ENCODE results near the gene DNAAF2.
"Not testable (repeated sequence)": the region's sequence is repeated elsewhere in the genome, so short reads cannot be mapped to it uniquely, and the experiment has no call there.

Gene DNAAF2, protein sequence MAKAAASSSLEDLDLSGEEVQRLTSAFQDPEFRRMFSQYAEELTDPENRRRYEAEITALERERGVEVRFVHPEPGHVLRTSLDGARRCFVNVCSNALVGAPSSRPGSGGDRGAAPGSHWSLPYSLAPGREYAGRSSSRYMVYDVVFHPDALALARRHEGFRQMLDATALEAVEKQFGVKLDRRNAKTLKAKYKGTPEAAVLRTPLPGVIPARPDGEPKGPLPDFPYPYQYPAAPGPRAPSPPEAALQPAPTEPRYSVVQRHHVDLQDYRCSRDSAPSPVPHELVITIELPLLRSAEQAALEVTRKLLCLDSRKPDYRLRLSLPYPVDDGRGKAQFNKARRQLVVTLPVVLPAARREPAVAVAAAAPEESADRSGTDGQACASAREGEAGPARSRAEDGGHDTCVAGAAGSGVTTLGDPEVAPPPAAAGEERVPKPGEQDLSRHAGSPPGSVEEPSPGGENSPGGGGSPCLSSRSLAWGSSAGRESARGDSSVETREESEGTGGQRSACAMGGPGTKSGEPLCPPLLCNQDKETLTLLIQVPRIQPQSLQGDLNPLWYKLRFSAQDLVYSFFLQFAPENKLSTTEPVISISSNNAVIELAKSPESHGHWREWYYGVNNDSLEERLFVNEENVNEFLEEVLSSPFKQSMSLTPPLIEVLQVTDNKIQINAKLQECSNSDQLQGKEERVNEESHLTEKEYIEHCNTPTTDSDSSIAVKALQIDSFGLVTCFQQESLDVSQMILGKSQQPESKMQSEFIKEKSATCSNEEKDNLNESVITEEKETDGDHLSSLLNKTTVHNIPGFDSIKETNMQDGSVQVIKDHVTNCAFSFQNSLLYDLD

DNA sequence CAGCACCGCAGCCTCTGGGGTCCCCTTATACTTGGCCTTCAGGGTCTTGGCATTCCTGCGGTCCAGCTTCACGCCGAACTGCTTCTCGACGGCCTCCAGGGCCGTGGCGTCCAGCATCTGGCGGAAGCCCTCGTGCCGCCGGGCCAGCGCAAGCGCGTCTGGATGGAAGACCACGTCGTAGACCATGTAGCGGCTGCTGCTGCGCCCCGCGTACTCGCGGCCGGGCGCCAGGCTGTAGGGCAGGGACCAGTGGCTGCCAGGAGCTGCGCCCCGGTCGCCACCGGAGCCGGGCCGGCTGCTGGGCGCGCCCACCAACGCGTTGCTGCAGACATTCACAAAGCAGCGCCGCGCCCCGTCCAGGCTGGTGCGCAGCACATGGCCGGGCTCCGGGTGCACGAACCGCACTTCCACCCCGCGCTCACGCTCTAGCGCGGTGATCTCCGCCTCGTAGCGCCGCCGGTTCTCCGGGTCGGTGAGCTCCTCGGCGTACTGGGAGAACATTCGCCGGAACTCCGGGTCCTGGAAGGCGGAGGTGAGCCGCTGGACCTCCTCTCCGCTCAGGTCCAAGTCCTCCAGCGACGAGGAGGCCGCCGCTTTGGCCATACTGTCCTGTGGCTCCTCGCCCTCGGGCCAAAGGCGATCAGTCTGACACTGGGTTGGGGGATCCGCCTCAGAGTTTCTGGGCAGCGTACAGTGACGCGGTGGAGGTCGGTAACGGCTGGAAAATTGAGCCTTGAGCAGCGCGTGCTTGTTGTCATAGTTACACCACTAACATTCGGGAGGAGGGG lies at the start of gene DNAAF2:
Gene DNAAF2 (minus strand): TSS at position 698 of the 788 bp plus-strand sequence. CDS start 95 bp downstream, at position 603.
- DNase-seq, result peak; percentile 58

DNA sequence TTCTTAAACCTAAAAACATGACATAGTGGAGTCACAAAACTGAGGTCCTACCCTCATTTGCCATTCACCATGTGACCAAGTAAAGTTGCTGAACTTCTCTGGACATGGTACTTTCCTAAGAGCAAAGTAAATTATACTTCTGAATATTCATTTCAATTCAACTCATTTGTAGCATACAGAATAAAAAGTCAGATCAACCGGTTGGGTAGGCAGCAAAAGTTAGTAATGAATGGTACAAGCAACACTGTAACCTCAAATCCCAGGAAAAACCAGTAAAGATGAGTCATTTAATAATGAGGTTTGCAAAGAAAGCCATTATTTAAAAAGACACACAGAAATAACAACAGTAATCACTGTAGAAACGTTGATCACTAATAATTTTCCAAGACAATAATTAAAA lies 44.2 kb upstream of the DNAAF2 start:
- DNase-seq, result no peak

DNA sequence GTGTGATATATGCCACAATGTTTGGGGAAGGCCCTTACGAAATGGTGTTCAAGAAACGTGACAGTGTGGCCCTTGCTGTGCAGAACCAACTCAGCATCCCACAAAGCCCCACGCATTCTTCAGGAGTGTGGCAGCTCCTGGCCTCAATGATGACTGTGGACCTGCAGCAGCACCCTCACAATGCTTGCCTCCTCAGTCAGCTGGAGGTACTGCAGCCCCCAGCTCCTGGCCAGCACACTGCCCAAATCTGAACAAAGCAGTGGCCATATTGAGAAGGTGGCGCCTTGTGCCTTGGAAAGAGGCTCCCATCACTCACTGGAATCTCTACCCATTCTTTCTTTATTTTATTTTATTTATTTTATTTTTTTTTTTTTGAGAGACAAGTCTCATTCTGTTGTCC lies 42.6 kb upstream of the DNAAF2 start:
- DNase-seq, result no peak

DNA sequence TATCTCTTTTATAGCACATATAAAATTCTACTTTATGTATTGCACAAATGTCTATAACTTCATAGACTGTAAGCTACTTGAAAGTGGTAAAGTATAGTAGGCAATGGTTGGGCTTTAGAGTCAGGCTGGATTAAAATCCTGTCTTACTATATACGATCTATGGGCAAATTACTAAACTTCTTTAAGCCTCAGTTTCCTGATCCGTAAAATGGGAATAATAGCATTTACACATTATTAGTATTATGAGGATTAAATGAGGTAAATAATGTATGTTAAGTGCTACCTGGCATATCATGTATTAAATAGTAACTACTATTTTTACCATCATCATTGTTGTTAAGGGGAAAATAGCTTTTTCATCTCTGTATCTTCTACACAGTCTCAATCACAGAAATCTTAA lies 38.5 kb upstream of the DNAAF2 start:
- no peak for DNase-seq

DNA sequence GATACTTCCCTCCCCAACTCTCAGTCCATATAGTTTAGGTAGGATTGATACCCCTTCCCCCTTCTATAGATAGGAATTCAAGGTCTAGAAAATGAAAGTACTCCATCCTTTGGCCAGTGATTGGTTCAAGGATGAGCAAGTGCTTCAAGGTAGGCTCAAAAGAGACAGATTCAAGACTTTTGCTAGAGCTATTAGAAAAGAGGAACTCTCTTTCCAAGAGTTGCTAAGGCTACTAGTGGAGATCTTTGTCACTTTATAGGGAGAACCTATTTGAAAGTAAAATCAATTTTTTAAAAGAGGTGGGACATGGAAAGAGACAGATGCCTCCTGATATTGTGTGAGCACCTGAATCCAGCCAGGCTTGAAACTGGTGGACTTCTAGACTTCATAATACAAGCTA lies 35.4 kb upstream of the DNAAF2 start:
- DNase-seq, result no peak

DNA sequence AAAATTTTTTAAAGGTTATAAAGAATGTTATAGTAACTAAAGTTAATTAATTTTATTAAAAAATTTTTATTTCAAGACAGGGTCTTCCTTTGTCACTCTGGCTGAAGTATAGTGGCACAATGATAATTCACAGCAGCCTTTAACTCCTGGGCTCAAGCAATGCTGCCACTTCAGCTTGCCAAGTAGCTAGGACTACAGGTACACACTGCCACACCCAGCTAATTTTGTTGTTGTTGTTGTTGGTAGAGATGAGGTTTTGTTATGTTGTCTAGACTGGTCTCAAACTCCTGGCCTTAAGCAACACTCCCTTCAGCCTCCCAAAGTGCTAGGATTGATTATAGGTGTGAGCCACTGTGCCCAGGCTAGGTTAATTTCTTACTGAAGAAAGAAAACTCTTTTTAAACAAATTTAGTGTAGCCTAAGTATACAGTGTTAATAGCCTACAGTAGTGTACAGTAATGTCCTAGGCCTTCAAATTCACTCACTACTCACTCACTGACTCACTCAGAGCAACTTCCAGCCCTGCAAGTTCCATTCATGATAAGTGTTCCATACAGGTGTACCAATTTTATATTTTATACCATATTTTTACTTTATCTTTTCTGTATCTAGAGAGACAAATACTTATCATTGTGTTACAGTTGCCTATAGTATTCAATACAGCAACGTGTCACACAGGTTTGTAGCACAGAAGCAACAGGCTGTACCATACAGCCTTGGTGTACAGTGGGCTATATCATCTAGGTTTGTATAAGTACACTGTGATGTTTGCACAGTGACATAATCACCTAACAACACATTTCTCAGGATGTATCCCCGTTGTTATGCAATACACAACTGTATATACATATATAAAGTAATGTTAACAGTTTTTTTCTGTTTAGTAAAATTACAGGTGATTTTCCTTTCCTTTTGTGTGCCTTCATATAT lies 24.7 kb upstream of the DNAAF2 start:
- DNase-seq, result no peak

DNA sequence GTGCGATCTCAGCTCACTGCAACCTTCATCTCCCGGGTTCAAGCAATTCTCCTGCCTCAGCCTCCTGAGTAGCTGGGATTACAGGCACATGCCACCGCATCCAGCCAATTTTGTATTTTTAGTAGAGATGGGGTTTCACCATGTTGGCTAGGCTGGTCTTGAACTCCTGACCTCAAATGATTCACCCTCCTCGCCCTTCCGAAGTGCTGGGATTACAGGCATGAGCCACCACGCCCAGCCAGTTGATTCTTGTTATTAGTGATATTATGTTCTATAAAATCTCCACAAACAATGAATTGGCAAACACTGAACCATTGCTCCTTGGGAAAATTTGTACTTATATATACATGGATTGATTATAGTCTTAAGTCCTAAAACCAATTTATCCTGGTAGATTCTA lies 22.5 kb upstream of the DNAAF2 start:
- not testable (repeated sequence) for DNase-seq

DNA sequence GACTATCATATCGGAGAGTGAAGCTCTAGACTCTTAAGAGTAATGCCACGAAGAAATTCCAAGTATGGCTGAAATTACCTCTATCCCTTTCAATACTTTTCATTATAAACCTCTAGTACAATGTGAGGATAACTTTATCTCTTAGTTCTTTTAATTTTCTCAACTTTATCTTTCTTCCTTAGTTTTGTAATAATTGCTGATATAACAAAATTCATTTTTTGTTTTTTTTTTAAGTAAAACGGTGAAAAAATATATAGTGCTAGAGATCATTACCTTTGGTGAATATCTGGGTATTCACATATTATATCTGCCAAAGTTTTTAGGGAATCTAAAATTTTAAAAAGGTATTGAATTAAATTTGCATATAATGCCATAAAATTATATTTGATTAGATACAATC lies 19.5 kb upstream of the DNAAF2 start:
- DNase-seq, result no peak

DNA sequence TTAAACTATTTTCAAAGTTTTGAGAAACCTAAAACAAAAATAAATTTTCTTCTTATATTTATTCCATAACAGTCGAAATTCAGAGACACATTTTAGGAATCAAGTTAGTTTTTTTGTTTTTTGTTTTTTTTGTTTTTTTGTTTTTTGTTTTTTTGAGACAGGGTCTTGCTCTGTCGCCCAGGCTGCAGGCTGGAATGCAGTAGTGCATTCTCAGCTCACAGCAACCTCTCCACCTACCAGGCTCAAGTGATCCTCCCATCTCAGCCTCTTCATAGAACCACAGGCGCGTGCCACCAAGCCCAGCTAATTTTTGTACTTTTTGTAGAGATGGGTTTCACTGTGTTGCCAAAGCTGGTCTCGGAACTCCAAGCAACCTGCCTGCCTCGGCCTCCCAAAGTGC lies 18.5 kb upstream of the DNAAF2 start:
- DNase-seq, result no peak

DNA sequence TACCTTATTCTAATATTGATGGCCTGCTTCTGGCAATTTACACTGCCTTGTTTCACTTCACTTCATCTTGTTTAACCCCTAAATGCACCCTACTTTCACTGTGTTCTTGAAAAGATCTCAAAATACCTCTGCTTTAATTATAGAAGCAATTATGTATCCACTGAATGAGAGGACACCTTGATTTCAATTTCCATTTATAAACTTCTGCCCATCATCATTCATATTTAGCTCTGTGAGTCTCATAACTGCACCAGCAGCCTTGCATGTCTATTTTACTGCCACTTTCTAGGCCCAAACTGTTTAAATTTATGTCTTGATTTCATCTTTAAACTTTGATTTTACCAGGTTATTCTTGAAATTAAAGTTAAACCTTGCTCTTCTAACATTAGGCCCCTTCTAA lies 7.1 kb upstream of the DNAAF2 start:
- no peak for DNase-seq

DNA sequence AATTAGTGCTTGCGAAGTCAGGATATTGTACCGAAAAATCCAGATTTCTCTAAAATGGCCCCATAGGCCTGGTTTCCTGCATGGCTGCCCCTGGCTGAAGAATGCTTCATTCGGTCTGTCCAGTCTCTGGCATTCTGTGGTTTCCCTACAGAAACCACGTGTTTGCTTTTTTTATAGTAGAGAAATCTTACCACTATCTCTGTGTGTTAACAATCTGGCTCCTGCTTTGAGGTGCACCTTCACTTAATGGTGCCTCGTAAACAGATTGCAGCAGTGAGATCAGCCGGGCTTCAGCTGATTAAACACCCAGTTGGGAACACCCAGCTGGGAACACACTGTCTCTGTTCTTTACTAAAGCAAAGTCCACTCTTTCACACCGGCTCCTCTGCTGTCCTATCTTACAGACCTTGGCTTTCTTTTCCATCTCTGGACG lies 6.7 kb upstream of the DNAAF2 start:
- DNase-seq, result no peak

DNA sequence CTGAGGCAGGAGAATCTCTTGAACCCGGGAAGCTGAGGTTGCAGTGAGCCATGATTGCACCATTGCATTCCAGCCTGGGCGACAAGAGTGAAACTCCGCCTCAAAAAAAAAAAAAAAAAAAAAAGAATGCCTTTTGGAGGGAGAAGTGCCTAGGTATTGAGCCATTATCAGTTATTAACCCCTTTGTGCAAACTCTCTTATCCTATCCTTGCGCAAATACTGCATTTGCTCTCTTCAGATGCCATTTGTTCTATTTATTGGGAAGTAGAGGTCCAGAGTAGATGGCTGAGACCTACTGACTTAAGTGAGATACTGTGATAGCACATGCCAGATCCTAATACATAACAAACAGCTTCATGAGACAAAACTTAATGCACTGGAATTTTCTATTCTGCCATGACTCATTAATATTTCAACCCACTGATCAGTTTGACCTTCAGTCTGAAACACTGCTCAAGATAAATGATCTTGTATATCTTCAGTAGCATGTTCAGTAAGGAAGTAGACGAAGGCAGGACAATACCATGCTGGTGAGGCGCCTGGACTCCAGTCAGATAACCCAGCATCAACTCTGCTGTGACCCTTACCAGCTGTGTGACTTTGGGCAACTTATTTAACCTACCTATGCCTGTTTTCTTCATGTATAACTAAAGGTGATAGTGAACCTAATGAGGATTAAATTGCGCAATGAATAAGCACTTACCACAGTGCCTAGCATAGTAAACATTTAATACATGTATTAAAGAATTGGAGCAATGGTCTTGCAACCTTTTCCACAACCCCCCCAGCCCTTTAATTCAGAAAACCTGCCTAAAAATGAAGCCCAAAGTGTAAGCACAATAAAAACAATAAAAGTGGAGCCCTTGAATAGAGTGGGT lies 5.7 kb upstream of the DNAAF2 start:
- DNase-seq, result no peak

DNA sequence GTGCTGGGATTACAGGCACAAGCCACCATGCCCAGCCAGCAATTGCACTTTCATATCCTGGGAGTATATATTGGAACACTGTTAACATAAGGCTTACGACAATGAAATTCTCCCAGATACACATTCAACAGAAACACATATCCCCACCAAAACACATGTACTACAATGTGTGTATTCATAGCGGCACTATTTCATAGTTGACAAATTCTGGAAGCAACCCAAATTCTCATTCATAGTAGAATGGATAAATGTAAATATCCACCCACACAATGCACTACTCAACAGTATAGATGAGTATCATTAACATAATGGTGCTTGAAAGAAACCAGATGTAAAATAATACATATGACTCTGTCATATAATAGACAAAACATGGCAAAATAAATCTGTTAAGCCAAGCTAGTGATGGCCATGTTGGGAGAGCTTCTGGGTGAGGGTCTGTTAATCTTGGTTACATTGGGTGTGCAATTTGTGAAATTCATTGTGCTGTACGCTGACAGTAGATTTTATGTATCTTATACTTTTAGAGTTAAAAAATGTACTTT lies 2.6 kb upstream of the DNAAF2 start:
- DNase-seq, result no peak

DNA sequence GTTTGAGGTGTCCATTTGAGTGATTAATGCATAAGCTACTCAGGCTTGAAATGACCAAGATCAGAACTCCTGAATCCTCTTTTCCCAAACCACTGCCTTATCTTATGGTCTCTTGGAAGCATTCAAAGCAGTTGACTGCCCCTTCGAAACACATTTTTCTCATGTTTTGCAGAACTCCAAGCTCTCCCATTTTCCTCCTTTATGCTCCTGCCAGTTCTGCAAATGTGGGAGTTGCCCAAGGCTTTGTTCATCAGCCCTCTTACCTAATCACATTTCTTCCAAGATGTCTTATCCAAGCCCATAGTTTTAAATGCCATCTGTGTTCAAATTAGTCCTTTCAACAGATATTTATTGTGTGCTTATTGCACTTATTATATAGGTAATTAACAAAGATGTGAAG lies 1.8 kb upstream of the DNAAF2 start:
- DNase-seq, result no peak

DNA sequence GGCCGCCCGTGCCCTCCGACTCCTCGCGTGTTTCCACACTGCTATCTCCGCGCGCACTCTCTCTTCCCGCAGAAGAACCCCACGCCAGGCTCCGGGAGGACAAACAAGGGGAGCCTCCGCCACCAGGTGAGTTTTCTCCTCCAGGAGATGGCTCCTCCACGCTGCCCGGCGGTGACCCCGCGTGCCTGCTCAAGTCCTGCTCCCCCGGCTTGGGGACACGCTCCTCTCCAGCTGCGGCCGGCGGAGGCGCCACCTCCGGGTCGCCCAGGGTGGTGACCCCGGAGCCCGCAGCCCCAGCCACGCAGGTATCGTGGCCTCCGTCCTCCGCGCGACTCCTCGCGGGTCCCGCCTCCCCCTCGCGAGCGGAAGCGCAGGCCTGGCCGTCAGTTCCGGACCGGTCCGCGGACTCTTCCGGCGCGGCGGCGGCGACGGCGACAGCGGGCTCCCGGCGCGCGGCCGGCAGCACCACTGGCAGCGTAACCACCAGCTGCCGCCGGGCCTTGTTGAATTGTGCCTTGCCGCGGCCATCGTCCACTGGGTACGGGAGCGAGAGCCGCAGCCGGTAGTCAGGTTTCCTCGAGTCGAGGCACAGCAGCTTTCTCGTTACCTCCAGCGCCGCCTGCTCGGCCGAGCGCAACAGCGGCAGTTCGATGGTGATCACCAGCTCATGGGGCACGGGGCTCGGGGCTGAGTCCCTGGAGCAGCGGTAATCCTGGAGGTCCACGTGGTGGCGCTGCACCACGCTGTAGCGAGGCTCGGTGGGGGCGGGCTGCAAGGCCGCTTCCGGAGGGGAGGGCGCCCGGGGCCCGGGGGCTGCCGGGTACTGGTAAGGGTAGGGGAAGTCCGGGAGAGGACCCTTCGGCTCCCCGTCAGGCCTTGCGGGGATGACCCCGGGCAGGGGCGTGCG lies 1.2 kb downstream of the DNAAF2 start:
- peak; percentile 92 for DNase-seq

DNA sequence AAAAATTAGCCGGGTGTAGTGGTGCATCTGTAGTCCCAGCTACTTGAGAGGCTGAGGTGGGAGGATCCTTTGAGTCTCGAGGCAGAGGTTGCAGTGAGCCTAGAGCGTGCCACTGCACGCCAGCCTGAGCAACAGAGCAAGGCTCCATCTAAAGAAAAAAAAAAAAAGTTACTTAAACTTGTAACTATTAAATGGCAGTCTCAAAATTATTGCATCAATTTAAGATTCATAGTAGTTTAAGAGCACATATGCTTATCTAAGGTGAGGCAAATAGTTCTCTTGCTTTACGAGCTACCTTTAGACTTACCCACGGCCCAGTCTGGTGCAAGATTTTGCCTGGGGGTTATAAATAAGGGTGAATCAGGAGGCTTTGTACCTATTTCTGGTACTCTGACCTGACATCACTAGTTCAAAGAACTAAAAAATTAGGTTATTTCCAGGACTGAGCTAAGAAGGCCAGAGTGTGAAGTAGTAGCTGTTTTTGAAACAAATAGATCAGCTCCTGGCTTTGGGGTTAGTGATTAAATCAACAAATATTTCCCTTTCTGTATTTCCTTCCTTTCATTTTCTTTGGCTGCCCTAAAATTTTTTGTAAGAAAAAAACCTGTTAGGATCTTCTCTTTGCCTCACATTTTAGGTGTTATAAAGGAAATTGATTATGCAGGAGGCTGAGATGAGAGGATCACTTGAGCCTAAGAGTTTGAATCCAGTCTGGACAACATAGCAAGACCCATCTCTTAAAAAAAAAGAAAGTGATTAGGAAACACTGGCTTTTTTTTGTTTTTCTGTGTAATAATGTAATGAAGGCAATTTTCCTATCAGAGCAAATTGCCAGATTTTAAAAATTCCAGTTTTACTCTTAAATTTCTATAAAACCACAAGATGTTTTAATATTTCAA lies 10.9 kb downstream of the DNAAF2 start:
- no peak for DNase-seq

DNA sequence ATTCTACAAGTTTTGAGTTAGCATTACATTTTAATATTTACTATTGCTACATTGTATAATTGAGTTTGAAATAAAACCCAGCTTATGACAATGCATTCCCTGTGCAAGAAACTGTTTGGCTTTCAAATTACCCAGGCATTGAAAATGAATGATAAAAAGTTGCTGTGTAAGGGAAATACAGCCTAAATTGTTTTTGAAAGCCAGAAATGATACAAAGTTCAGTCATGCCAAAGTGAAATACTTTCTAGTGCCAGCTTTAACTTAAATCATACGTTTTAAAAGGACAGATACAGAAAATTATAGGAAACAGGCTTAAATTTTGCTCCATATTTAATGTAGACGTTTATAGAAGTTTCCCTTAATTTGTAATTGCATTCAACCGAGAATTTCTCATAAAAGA lies 11.7 kb downstream of the DNAAF2 start:
- no peak for DNase-seq

DNA sequence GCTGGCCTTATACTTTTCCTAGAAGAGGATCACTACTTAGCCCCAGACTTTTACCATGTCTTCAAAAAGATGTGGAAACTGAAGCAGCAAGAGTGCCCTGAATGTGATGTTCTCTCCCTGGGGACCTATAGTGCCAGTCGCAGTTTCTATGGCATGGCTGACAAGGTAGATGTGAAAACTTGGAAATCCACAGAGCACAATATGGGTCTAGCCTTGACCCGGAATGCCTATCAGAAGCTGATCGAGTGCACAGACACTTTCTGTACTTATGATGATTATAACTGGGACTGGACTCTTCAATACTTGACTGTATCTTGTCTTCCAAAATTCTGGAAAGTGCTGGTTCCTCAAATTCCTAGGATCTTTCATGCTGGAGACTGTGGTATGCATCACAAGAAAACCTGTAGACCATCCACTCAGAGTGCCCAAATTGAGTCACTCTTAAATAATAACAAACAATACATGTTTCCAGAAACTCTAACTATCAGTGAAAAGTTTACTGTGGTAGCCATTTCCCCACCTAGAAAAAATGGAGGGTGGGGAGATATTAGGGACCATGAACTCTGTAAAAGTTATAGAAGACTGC lies 12.9 kb downstream of the DNAAF2 start:
- no peak for DNase-seq
